Measurements from ENCODE around the gene CCL2.
"Not testable (repeated sequence)": the region's sequence is repeated elsewhere in the genome, so short reads cannot be mapped to it uniquely, and the experiment has no call there.

Gene CCL2

DNA sequence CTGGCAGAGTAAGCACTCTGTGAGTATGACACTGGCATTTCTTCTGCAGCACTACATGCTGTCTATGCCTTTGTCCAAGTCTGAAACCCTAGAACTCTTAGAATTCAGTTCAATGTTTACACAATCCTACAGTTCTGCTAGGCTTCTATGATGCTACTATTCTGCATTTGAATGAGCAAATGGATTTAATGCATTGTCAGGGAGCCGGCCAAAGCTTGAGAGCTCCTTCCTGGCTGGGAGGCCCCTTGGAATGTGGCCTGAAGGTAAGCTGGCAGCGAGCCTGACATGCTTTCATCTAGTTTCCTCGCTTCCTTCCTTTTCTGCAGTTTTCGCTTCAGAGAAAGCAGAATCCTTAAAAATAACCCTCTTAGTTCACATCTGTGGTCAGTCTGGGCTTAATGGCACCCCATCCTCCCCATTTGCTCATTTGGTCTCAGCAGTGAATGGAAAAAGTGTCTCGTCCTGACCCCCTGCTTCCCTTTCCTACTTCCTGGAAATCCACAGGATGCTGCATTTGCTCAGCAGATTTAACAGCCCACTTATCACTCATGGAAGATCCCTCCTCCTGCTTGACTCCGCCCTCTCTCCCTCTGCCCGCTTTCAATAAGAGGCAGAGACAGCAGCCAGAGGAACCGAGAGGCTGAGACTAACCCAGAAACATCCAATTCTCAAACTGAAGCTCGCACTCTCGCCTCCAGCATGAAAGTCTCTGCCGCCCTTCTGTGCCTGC lies at the start of gene CCL2:
Gene CCL2 (plus strand): TSS at position 635 of the 730 bp plus-strand sequence. CDS start 65 bp downstream, at position 700.
- DNase-seq (ENCODE audit: low read depth, low spot score), result no peak

DNA sequence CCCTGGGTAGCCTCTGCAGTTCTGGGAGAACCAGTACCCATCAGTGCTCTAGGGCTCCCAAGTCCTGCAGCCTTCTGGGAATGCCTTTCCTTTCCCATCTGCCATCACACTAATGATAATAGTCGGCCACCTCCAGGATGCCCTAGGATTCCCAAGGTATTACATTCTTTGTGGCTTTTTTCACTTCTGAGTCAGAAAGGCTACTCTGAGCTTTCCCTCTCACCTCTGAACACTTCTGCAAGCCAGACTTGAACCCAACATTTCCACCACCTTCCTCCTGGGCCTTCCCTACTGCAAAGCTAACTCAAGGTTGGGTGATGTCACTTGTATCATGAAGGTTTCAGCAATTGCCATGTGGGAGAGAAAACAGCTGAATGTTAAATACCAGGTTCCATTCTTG lies 49.7 kb upstream of the CCL2 start:
- DNase-seq (ENCODE audit: low read depth, low spot score), result no peak

DNA sequence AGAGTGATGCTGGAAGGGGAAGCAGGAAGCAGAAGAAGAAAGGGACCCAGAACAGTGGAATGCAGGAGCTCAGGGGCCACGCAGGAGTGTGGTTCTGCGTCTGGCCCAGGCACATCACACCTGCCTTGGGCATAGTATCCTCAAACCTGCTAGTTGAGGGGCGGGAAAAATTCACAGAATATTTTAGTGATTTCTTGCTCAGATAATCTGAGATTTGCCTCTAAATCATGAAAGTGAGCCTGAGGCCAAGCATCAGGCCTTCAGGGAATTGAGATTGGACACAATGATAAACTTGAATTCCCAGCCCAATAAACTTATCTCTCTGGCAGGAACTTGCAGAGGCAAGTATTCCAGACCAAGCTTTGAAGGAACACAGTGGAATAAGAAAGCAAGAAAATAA lies 48.5 kb upstream of the CCL2 start:
- DNase-seq (ENCODE audit: low read depth, low spot score), result no peak

DNA sequence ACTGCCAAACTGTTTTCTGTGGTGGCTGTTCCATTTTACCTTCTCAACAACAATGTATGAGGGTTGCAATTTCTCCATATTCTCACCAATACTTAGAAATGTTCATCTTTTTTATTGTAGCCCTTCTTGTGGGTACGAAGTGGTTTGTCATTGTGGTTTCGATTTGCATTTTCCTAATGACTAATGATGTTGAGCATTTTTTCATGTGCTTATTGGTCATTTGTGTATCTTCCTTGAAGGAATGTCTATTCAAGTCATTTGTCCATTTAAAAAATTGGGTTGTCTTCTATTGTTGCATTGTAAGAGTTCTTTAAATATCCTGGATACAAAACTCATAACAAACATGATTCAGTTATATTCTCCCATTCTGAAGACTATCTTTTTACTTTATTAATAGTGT lies 47.5 kb upstream of the CCL2 start:
- DNase-seq (ENCODE audit: low read depth, low spot score), result no peak

DNA sequence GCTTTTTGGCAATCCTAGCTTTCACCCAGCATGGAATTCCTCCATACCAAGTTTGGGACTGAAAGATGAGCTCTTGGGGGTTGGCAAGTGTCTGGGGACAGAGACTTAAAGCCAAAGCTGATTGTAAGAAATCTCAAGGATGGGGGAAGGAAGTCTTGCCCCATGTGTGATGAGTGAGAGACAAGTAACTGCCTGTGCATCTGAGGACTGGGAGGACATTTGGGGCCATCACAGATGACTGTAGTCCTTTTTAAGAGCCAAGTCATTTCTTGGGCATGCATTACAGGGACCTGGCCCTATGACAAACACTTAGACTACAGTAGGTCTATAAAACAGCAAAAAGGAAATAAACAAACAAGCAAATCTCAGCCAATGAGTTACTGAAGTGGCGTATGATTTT lies 36.3 kb upstream of the CCL2 start:
- DNase-seq (ENCODE audit: low read depth, low spot score), result no peak

DNA sequence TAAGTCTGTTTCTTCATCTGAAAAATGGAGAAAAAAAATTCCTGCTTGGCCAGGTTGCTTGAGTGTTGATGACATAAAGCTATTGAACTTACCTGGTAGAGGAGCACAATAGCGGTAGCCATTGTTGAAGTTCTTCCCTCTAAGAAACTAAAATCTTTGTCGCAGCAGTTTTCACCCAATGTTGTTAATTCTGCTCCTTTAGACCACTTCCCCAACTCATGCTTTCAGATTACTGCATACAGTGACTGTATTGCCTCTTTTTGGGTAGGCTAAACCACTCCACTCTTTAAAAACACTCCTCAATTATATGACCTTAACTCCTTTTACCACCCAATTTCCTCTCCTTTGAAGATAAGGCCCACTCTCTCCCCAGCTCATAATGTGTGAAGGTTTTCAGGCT lies 35.7 kb upstream of the CCL2 start:
- DNase-seq (ENCODE audit: low read depth, low spot score), result no peak

DNA sequence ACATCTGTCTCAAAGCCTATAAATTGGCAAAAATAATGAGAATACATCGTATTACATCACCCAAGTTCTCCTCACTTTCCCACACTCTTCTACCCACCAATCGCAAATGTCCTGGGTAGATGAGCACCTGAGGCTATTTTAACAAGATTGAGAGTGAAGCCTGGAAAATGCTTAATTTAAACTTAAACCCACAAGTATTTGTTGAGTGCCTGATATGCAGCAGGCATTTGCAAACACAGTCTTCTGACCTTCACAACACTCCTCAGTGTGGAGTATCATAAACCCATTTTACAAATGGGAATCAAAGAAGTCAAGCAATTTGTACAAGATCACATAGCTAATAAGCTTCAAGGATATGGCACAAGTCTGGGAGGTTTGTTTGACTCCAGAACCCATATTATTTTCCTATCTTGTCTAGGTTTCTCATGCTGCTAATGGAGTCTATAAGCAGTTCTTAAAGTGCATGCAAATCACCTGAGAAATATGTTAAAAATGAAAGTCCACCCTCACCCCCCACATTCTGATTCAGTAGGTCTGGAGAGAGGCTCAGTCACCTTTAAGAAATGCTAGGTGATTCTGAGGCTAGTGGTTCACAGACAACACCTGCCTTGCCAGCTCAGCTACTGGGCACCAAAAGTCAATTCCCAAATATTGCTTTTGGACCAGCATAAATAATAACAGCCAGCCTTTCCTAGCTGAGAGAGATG lies 34.9 kb upstream of the CCL2 start:
- no peak for DNase-seq (ENCODE audit: low read depth, low spot score)

DNA sequence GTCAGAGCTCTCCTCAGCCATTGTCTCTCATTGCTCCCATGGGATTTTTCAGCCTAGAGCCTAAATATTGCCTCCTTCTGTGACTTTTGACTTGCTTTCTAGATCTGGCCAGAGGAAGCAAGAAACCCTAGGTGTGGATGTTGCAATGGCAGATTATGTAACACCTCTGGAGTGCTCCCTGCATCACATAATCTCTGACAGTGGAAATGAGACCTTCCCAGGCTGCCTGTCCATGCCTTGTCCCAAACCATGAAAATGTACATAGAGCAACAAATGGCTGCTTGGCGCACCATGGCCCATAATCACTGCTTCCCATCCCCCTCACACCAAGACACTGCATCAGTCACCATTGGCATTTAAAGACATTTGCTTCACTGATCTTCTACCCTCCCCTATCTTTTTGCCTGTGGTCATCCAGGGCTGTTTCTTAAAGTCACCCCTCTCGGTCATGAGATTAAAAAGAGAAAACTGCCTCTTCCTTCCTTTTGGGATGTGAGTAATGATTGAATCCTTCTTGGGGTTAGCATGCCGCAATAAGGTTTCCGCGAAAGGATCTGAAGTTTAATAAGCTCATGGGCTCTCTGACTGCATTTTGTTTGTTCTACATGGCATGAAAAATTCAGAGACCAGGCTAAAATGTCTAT lies 34.2 kb upstream of the CCL2 start:
- DNase-seq (ENCODE audit: low read depth, low spot score), result no peak

DNA sequence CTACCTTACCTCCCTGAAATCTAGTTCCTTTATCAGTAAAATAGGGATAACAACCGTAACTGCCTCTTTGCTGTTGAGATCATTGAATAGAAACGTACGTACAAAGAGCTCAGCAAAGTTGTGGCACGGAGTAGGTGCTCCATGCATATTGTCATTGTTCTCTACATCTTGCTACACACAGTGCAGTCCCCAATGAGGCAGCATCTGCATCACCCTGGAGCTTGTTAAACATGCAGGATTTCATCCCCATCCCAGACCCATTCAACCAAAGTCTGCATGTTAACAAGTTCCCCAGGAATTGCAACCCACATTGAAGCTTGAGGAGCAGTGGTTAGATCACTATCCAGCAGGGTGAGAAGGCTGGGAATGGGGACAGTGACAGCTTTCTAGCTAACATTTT lies 33.7 kb upstream of the CCL2 start:
- DNase-seq (ENCODE audit: low read depth, low spot score), result no peak

DNA sequence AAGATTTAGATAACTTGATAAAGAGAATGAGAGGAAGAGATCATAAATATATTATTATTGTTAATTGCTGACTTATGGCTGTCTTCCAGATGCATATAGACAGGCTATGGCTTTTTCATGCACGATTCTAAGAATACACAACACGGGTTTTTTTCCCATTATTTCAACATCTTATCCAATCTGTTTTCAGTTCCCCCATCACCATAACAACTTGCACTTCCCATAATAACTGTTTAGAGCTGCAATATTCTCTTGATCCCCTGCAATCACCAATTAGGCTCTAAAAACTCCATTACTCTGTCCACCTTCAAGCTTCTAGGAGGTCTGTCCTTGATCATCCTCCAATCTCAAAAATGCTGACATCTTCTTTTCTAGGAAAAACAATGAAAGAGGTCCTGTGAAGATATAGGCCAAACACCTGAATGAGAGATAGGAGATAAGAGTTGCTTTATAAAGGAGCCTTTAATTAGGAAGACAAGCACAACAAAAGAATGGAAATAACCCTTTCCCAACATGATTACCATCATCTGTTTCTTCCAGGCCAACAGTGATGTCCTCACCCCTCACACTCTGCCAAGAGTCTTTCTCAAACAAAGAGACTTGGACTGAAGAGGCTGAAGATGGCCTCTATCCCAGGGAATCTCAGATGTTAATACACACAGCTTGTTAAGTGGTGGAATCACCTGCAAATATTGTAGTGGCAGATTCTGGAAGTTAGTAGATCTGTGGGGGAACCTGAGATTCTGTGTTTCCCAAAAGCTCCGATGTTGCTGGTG lies 32.2 kb upstream of the CCL2 start:
- no peak for DNase-seq (ENCODE audit: low read depth, low spot score)

DNA sequence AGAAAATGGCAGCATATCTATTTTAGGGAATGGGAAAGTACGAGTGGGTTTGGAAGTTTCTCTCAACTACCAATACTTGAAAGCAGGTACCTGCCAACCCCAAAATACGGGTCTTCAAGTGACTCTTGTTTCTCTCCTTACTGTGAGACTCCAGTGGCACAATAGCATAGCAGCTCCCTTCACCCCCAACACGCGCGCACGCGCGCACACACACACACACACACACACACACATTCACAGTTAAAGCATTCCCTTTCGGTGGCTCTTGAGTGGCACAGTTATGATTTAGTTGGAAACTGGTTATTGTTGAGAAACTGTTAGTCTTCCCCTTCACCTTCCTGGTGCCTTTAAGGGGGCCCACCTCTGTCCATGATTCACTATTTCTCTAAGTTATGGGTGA lies 30.0 kb upstream of the CCL2 start:
- no peak for DNase-seq (ENCODE audit: low read depth, low spot score)

DNA sequence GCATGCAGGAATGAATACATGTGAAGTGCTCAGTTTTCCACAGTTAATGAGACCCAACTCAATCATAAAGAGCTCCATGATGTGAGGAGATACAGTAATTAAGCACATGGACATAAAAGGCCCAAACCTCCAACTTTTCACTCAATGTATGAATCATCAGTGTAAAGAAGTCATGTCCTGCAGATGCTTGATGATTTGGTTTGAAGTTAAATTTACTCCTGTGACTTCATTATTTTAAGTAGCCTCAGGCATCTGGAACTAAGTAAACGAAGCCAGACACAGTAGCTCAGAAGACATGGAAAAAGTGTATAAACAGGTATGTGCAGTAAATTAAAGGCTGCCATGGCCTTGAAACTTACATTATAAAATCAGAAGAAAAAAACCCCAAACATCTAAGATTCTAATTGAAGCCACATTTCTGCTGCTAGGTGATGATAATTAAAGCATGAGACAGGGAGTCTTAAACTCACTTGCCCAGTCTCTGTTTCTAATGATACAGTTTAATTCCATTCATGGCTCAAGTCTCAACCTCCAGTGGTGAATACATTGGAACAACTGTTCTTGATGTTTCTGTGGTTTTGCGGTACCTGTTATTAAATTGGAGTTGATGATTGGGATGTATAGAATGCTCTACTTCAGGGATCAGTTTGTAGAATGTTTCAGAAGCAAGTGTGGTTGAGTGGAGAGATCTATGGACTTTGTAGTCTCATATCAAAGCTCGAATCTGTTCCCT lies 28.9 kb upstream of the CCL2 start:
- DNase-seq (ENCODE audit: low read depth, low spot score), result no peak

DNA sequence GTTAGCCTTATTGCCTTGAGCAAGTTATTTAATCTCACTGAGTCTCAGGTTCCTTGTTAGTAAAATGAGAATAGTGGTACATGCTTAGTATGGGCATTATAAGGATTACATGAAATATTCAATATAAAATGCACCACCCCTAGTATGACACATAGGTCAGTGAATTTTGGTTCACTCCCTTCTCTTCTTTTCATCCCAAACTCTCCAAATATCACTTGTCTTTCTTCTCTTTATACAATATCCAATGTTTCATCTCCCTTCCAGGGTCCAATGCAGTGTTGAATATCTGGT lies 28.4 kb upstream of the CCL2 start:
- no peak for DNase-seq (ENCODE audit: low read depth, low spot score)

DNA sequence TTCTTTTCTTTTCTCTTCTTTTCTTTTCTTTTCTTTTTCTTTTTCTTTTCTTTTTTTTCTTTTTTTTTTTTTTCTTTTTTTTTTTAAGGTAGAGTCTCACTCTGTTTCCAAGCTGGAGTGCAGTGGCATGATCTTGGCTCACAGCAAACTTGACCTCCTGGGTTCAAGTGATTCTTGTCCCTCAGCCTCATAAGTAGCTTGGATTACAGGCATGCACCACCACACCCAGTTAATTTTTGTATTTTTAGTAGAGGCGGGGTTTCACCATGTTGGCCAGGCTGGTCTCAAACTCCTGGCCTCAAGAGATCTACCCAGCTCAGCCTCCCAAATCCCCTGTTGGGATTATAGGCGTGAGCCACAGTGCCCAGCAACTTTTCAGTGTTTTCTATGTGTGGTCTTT lies 27.8 kb upstream of the CCL2 start:
- DNase-seq (ENCODE audit: low read depth, low spot score), result not testable (repeated sequence)

DNA sequence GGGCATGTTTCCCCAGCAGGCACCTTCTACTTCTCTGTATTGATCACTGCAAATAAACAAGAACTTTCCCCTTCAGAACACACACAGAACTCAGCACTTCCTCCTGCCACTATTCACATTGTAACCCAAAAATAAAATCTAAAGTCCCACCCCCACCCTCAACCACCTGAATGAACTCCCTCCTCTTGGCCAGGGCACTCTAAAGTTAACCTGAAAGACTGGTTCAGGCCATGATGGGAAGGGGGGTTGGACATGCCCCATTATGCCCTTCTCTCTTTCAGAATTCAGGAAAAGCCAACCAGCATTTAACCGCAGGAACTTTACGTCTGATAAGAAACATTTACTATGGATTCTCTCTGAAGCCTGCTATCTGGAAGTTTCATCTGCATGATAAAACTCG lies 27.4 kb upstream of the CCL2 start:
- no peak for DNase-seq (ENCODE audit: low read depth, low spot score)

DNA sequence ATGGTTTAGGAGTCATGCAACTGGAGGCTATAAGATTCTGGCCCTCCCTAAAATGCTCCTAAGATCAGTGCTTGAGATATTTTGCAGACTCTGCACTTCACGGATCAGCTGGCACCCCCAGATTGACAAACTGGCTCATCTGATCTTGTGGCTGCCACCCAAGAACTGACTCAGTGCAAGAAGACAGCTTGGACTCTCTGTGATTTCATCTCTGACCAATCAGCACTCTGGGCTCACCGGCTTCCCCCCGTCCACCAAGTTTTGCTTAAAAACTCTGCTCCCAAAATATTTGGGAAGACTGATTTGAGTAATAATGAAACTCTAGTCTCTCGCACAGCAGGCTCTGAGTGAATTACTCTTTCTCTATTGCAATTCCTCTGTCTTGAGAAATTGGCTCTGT lies 26.3 kb upstream of the CCL2 start:
- DNase-seq (ENCODE audit: low read depth, low spot score), result no peak

DNA sequence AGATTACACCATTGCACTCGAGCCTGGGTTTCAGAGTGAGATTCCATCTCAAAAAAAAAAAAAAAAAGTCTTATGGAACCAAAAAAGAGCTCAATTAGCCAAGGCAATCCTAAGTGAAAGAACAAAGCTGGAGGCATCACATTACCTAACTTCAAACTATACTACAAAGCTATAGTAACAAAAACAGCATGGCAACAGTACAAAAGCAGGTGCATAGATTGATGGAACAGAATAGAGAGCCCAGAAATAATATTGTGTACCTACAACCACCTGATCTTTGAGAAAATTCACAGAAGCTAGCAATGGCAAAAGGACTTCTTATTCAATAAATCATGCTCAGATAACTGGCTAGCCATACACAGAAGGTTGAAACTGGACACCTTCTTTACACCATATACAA lies 24.7 kb upstream of the CCL2 start:
- DNase-seq (ENCODE audit: low read depth, low spot score), result no peak

DNA sequence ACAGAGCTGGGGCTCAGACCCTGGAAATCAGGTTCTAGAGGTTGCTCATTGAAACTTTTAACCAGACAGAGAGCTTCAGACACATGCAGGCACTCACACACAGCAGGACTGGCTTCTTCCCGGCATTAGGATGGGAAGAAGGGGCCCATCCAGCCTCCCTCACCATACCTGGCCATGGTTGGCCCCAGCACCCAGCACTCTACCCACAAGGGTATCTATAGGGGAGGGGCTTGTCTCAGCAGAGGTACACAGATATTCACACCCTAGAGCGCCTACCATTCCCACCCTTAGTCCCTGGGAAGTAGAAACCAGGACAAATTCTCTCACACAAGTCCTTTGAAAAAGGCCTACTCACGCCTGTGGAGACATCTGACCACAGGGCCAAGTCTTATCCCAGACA lies 20.5 kb upstream of the CCL2 start:
- DNase-seq (ENCODE audit: low read depth, low spot score), result no peak

DNA sequence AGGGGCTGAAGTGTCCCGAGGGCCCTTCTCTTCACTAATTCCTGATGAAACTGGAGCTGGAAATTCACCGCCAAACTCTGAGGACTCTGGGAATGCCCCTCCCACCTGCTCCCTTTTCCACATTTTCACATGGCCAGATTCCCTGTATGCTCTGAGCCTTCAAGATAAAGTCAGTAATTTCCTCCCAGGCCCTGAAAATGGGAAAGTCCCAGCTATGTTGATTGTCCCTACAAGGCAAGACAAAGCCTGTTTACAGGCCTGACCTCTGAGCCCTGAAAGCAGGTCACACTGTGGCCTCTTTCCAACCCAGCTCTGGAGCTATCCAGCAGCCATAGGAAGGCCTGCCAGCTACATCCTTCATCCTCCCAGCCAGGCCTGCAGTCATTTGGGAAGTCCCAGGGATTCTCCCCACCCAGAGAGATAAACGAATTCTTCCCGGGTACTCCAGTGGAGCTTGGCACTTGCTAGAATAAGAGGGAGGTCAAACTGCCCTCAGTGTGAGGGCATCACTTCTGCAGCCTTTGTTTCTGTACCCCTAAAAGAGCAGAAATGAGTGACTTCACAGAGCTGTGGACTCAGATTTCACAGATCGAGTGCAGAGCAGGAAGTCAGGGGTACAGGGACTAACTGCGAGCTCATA lies 19.6 kb upstream of the CCL2 start:
- no peak for DNase-seq (ENCODE audit: low read depth, low spot score)

DNA sequence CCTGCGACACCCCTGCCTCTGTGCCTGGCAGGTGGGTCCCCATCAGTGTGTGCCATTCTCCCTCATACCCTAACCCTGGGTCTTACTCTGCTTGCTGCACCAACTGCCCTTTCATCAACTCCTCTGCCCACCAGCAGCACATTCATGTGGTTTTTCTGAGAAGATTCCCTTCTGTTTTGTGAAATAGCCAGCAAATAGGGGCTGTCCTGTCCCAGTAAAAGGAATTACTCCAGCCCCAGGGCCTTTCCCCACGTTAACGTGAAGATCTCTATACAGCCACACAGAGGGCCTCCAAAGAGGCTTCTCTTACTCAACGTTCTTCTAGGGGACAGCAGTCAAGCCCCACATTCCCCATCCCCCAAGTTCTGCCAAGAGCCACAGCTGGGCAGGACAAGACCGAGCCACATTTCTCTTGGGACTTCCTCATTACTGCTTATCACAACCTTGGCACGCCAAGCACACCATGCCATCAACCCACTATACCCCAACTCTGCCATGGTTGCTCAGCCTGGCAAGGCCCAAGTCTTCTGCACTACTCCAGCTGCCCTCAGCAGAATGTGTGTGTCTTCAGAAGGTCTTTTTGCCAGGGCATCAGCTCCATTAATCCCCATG lies 18.7 kb upstream of the CCL2 start:
- no peak for DNase-seq (ENCODE audit: low read depth, low spot score)

DNA sequence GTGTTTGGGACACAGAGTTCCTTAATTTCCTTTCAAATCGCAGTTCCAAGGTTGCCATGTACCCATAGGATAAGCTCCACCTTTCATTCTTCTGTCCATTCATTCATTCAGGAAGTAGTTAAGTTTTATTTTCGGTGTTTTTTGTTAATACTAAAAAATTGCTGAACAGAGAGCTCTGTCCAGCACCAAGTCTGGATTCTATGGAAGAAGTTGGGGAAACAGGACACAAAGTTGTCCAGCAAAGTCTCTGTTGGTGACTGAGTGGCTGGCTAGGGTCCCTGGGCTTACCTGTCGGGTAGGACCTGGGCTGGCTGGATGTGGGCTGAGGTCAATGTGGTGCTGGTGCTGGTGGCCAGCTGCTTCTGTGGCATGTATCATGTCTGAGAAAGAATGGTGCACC lies 17.6 kb upstream of the CCL2 start:
- DNase-seq (ENCODE audit: low read depth, low spot score), result no peak
